OCI-LY3 (cell line): ENCODE results near the gene HSPB8.

Source experiments
- H2AFZ ChIP-seq: fragments of 200-600, 300-600 bp; shearing (Covaris generic); 2 replicates; pipeline ENCODE4 v1.6.0; 2014; ENCODE audit warnings: antibody characterized with exemption, low read depth, low read length
- H3K27ac ChIP-seq: fragments of 200-600, 300-600 bp; sonication (generic); 2 replicates; pipeline ENCODE4 v1.5.1; 2014; ENCODE audit warnings: mild to moderate bottlenecking, low read length, moderate library complexity, mixed read lengths
- H3K27me3 ChIP-seq: fragments of 200-600, 300-600 bp; sonication (generic); 2 replicates; pipeline ENCODE4 v1.6.1; 2014; ENCODE audit warnings: low read depth, low read length, mixed read lengths
- H3K36me3 ChIP-seq: fragments of 200-600, 300-600 bp; sonication (generic); replicated peaks from 2 replicates; pipeline ENCODE3; 2014; ENCODE audit warnings: low read depth, low read length, mixed read lengths
- H3K4me1 ChIP-seq: fragments of 300-600, 200-600 bp; sonication (generic); 2 replicates; pipeline ENCODE4 v1.6.1; 2014; ENCODE audit warnings: low read length, mixed read lengths
- H3K4me2 ChIP-seq: fragments of 200-600, 300-600 bp; sonication (generic); 2 replicates; pipeline ENCODE4 v1.6.1; 2014; ENCODE audit warnings: low read length, mixed read lengths
- H3K4me3 ChIP-seq: fragments of 300-600, 200-600 bp; sonication (generic); 2 replicates; pipeline ENCODE4 v1.5.1; 2014; ENCODE audit warnings: antibody characterized with exemption, mild to moderate bottlenecking, low read length, moderate library complexity
- H3K79me2 ChIP-seq: fragments of 300-600, 200-600 bp; shearing (Covaris generic); 2 replicates; pipeline ENCODE4 v1.6.1; 2014; ENCODE audit warnings: mild to moderate bottlenecking, low read length, mixed read lengths
- H3K9ac ChIP-seq: fragments of 300-600, 200-600 bp; shearing (Covaris generic); 2 replicates; pipeline ENCODE4 v1.6.0; 2014; ENCODE audit warnings: mild to moderate bottlenecking, low read length, moderate library complexity
- H3K9me3 ChIP-seq: fragments of 200-600, 300-600 bp; shearing (Covaris generic); 2 replicates; pipeline ENCODE4 v1.6.1; 2014; ENCODE audit warnings: low read length, mixed read lengths; ENCODE audit not compliant: insufficient read depth
- H4K20me1 ChIP-seq: fragments of 200-600, 300-600 bp; sonication (generic); 2 replicates; pipeline ENCODE4 v1.6.1; 2016; ENCODE audit warnings: low read length, mixed read lengths; ENCODE audit not compliant: insufficient read depth
- CTCF ChIP-seq: fragments of 200-600, 300-600 bp; sonication (generic); IDR thresholded peaks from 2 replicates; pipeline ENCODE4 v1.5.1; 2014; ENCODE audit warnings: antibody characterized with exemption, low read length, low read depth
- EZH2phosphoT487 ChIP-seq: fragments of 200-600 bp; shearing (Covaris generic); IDR thresholded peaks from 2 replicates; pipeline ENCODE4 v1.6.1; 2018; ENCODE audit warnings: antibody characterized with exemption, mixed run types, low read depth

The HSPB8 gene

GRCh38 chr12:119241049-119241448 is 62.3 kb downstream of the HSPB8 start:
- no peak overlapping the region for H3K9ac ChIP-seq
- H3K27me3 ChIP-seq: no peaks in the 10 kb centered on the region
- no peaks in the 10 kb centered on the region for H3K9me3 ChIP-seq
- H3K27ac ChIP-seq: no peak overlapping the region
- no peaks in the 10 kb centered on the region for H3K36me3 ChIP-seq
- H3K4me1 ChIP-seq: no peaks in the 10 kb centered on the region
- H3K79me2 ChIP-seq: no peaks in the 10 kb centered on the region
- no peak overlapping the region for H3K4me3 ChIP-seq
- no peaks in the 10 kb centered on the region for H4K20me1 ChIP-seq
- TF ChIP-seq CTCF: no peak
- no peak for TF ChIP-seq EZH2phosphoT487
- H2AFZ ChIP-seq: no peak overlapping the region
- no peak overlapping the region for H3K4me2 ChIP-seq

GRCh38 chr12:119241580-119242169 is 62.9 kb downstream of the HSPB8 start:
- Histone ChIP-seq H3K9ac (no peak overlapping the region), H4K20me1 (no peaks in the 10 kb centered on the region), H2AFZ (no peak overlapping the region), H3K4me1 (no peaks in the 10 kb centered on the region), H3K4me3 (no peak overlapping the region), H3K27ac (no peak overlapping the region), H3K79me2 (no peaks in the 10 kb centered on the region), H3K27me3 (no peaks in the 10 kb centered on the region), H3K4me2 (no peak overlapping the region), H3K36me3 (no peaks in the 10 kb centered on the region), H3K9me3 (no peaks in the 10 kb centered on the region)
- TF ChIP-seq CTCF (no peak), EZH2phosphoT487 (no peak)
